ENCODE results near the gene DNAJC22.

DNA sequence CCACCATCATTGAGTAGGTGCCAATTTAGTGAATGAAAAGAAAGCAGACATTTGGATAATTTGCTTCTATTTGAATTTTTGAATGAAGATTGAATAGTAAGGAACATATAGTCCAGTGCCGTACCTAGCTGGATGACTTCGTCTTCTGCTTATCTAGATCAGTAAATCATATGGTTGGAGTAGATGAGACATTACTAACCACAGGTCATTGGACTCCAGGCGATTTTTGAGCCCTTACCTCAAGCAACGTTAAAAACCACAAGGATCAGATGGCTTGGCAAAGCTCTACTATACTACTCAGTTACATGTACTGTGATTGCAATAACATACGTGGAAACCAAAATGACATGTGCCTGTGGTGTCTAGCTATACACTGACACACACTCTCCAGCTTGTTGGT, 18.9 kb downstream of the DNAJC22 start:
- TF ChIP-seq, protein P1, sequence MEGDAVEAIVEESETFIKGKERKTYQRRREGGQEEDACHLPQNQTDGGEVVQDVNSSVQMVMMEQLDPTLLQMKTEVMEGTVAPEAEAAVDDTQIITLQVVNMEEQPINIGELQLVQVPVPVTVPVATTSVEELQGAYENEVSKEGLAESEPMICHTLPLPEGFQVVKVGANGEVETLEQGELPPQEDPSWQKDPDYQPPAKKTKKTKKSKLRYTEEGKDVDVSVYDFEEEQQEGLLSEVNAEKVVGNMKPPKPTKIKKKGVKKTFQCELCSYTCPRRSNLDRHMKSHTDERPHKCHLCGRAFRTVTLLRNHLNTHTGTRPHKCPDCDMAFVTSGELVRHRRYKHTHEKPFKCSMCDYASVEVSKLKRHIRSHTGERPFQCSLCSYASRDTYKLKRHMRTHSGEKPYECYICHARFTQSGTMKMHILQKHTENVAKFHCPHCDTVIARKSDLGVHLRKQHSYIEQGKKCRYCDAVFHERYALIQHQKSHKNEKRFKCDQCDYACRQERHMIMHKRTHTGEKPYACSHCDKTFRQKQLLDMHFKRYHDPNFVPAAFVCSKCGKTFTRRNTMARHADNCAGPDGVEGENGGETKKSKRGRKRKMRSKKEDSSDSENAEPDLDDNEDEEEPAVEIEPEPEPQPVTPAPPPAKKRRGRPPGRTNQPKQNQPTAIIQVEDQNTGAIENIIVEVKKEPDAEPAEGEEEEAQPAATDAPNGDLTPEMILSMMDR (IDR thresholded peaks at IDR 0.05; ENCODE audit: insufficient read depth, low read length, poor library complexity, severe bottlenecking), result no peak
- no peak for TF ChIP-seq EZH2phosphoT487 (conservative IDR thresholded peaks at IDR 0.05; ENCODE audit: low read length)
